Jurkat, Clone E6-1 (cell line): ENCODE results near the gene ASPM.
"Not testable (repeated sequence)": the region's sequence is repeated elsewhere in the genome, so short reads cannot be mapped to it uniquely, and the experiment has no call there.

Experiments used
- DNase-seq: peaks from one replicate; pipeline ENCODE4 v3.0.0-alpha.2; 2011; ENCODE audit warnings: low read depth, low spot score
- H3K4me3 ChIP-seq: 2 replicates; pipeline ENCODE4 v1.5.1; 2011; ENCODE audit warnings: mild to moderate bottlenecking, low read length, control low read depth, moderate library complexity

Gene ASPM

GRCh38 chr1:197145446-197146024 is 934 bp downstream of the ASPM start:
- DNase-seq = no peak
- H3K4me3 ChIP-seq = peak overlapping the region; percentile 93

DNA sequence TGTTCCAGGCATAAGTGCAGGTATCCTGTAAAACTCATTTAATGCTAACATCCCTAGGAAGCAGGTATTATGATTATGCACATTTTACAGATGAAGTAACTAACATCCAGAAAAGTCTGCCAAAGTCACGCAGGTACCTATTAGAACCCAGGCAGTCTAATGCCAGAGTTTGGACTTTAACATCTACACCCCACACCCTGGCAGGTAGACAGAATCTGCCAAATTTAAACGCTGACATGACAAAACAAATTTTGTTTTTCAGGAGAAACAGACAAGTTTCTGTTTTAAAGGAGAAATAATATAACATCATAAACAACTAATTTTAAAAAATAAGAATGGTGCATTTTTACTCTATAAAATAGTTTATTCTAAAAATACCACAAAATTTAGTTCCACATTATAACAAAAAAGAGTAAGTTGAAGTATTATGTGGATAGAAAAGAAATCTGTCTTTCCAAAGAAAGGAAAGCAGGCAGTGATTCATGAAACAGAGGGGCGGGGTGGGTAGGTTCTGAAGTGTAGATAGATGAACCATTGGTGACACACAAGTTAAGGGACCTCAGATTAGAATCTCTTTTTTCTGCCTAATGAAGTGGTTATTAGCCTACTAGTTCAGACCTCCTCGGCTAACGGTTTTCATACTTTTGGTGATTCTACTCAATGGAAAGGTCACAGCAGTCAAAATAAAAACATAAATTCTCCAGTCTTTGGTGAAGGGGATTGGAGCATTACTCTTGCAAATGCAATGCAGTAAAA is 1.7 kb downstream of the ASPM start:
- peak overlapping the region; percentile 93 for H3K4me3 ChIP-seq
- no peak for DNase-seq

- DNase-seq = no peak
- H3K4me3 ChIP-seq = no peak overlapping the region
Observed at GRCh38 chr1:197143276-197143675, 3.2 kb downstream of the ASPM start.

DNA sequence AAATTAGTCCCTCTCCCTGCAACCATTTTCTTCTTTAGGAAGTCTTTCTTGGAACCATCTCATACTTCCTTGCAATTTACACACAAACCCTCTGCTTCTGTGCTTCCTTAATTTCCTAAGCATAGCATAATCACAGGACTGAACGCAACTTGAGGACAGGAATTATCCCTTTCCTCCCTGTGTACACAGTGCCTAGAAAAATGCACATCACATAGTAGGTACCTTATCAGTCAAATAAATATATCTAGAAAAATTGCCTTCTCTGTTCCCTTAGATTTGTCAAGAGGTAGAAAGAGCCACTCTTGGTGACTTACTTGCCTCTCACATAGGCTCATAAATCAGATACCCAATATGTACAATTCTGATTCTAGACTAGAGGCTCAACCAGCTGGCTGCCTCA is 4.9 kb downstream of the ASPM start:
- DNase-seq = no peak
- no peak overlapping the region for H3K4me3 ChIP-seq

GRCh38 chr1:197140121-197140520 is 6.3 kb downstream of the ASPM start:
- no peak overlapping the region for H3K4me3 ChIP-seq
- no peak for DNase-seq

GRCh38 chr1:197139169-197139568 is 7.3 kb downstream of the ASPM start:
- no peak overlapping the region for H3K4me3 ChIP-seq
- no peak for DNase-seq

DNA sequence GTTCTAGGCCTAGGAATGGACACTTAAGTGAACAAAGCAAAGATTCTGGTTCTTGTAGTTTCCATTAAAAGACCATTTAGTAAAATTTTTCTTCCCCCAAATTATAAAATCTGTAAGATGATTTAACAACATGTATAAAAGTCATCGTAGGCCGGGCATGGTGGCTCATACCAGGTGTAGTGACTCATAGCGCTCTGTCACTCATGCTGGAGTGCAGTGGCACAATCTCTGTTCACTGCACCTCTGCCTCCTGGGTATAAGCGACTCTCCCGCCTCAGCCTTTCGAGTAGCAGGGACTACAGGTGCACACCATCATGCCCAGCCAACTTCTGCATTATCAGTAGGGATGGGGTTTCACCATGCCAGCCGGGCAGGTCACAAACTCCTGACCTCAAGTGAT is 9.1 kb downstream of the ASPM start:
- H3K4me3 ChIP-seq = no peak overlapping the region
- DNase-seq = no peak

DNA sequence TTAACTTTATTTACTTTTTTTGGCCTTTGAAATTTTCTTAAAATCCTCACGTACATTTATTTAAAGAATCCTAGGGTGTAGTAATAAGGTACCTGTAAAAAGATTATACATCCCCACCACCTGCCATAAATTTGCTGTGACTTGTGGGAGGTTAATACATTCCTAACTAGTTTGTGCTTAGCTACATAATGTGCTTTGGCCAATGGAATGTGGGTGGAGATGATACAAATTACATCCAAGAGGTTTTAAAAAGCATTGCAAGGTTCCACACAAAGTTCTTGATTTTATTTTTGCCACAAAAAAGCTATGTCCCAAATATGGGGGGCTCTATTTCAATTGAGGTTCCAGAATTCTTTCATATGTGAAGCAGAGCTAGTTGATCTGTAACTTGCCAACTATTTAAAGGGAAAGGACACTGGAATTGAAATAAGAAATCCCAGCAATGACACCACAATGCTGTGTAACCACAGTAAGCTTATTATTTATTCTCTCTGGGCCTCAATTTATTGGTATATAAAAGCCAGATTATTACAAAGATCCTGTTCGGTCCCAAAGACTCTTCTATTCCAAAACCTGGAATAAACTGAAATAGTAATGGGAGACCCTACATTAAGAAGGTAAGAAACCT is 15.7 kb downstream of the ASPM start:
- no peak for DNase-seq
- no peak overlapping the region for H3K4me3 ChIP-seq

- H3K4me3 ChIP-seq = no peak overlapping the region
Observed at GRCh38 chr1:197129698-197130097, 16.8 kb downstream of the ASPM start.

GRCh38 chr1:197127246-197127912 is 19.1 kb downstream of the ASPM start:
- H3K4me3 ChIP-seq = no peak overlapping the region
- DNase-seq = no peak

More at GRCh38 chr1:197129698-197130097, 16.8 kb downstream of the ASPM start:
- no peak for DNase-seq

DNA sequence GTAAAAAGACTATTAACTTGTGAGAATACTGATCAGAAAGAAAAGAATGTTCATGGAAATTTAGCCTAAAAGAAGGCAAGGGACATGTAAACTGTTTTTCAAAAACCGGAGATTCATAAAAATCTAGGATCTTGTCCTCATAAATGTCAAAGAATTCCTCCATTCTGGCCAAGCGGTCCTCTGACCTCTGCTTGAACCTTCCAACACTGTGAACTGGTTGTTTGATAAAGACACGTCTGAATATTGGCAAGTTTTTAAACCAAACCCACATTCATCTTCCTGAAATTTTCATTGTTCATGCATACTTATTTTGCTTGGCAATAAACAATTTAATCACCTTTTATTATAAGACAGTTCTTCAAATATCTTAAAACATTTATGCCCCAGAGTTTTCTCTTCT is 19.8 kb downstream of the ASPM start:
- DNase-seq = no peak
- H3K4me3 ChIP-seq = no peak overlapping the region

DNA sequence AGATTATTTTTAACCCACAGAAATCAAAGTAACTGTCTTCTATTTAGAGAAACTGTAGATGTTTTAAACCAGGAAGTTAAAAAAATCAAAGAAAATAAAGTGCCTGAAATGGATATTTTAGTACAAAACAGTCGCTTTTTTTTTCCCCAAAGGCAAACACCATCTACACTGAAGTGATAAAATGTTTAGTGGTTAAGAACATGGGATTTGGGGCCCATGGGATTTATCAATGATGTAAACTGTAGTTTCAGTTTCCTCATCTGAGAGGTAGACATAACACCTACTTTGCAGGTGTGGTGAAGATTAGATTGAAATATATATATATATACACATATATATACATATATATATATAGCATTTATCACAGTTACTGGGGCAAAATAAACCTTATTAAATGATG is 22.1 kb downstream of the ASPM start:
- H3K4me3 ChIP-seq = no peak overlapping the region
- DNase-seq = no peak

- H3K4me3 ChIP-seq = no peak overlapping the region
- no peak for DNase-seq
Observed at GRCh38 chr1:197116156-197116555, 30.3 kb downstream of the ASPM start.

DNA sequence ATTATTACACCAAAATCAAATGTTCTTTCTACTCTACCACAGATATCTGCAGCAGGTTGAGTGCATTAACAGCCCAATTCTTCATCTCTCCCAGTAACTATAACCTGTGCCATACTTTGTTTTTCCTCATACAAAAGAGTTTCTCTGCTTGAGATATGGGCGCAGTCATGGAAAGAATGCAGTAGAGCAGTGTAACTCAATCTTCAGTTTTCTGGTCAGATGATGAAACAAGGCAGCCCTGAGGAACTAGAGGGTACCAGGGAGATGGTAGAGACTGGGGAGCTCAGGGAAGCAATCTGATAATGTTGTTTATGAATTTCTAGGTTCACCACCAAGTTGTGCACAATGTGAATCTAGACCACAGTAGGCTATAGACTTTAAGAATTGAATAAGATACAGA is 39.6 kb downstream of the ASPM start:
- no peak overlapping the region for H3K4me3 ChIP-seq
- DNase-seq = no peak

DNA sequence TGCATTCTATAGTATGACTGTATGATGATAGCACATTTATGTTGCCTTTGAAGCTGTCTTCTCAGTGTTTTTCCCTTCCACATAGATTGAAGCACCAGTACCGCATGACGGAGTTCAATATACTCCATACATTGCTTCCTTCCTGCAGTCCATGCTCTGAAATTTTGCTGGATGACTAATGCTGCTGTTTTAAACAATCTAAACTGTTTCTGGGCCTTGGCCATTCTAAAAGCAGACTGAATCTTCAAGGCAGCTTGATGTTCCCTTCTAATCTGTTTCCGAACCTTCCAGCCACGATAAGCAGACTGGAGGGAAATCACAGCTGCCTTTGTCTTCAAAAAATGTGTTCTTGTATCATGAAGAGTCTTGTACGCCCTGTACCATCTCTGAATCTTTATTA is 43.2 kb downstream of the ASPM start:
- H3K4me3 ChIP-seq = no peak overlapping the region
- DNase-seq = no peak

DNA sequence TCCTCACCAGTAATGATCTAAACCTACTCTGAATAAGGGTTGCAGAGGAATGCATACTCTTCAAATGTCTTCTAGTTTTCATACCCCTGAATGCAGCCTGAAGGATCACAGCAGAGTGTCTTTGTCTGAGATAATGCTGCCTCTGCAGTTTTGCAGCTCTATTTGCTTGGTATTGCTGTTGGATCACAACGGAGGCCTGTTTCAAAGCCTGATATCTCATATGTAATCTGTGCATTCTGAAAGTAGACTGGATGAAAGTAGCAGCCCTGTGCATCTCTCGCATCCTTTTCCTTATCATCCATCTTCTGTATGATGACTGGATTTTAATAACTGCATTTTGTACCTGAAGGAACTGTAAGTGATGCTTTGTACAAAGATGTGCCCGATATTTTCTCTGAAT is 44.5 kb downstream of the ASPM start:
- no peak for DNase-seq
- no peak overlapping the region for H3K4me3 ChIP-seq

GRCh38 chr1:197100677-197101076 is 45.8 kb downstream of the ASPM start:
- no peak overlapping the region for H3K4me3 ChIP-seq
- peak; percentile 6 for DNase-seq

- H3K4me3 ChIP-seq = no peak overlapping the region
- DNase-seq = no peak
Observed at GRCh38 chr1:197099444-197099843, 47.0 kb downstream of the ASPM start.

DNA sequence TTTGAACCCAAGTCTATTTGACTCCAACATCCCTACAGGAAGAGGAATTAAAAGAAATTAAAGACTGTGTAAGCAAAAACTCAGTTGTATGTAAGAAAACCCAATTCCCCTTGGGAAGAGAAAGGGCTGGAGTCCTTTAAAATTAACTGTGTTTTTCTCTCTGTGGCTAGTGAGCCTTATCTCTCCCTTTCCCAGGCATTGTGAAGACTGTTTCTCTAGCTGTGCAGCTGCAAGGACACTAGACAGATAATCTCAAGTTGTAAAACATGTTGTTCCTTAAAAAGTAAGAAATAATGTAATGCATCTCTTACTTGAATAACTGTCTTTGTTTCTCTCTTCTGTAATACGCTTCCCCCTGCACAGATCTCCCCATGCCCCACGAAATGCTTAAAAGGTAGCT is 49.5 kb downstream of the ASPM start:
- DNase-seq = not testable (repeated sequence)

GRCh38 chr1:197096137-197096536 is 50.3 kb downstream of the ASPM start:
- H3K4me3 ChIP-seq = no peak overlapping the region
- no peak for DNase-seq

More for the DNA sequence above, 49.5 kb downstream of the ASPM start:
- not testable (repeated sequence) for H3K4me3 ChIP-seq
